GM13977 (cell line): ENCODE data around the gene CELF5.
"Not testable (repeated sequence)": the region's sequence is repeated elsewhere in the genome, so short reads cannot be mapped to it uniquely, and the experiment has no call there.

Experiments
- DNase-seq: peaks from one replicate; pipeline ENCODE4 v3.0.0; 2012; ENCODE audit warnings: low spot score
- in situ Hi-C: fragments of 300-500 bp; cut with MboI; formaldehyde crosslinking; loops from one replicate; pipeline ENCODE4 v1.12.0; 2022; ENCODE audit warnings: low sequenced_read_pairs, low pct_unique_long_range_greater_than_20kb, mixed read lengths, inconsistent platforms; ENCODE audit not compliant: unreplicated experiment
- TF ChIP-seq, protein P1 (sequence below): IDR thresholded peaks from 2 replicates; pipeline ENCODE4 v1.5.1; 2012; ENCODE audit warnings: mild to moderate bottlenecking, control low read depth; ENCODE audit not compliant: insufficient read depth; ENCODE audit errors: extremely low read depth, missing control alignments

CELF5 gene

DNA sequence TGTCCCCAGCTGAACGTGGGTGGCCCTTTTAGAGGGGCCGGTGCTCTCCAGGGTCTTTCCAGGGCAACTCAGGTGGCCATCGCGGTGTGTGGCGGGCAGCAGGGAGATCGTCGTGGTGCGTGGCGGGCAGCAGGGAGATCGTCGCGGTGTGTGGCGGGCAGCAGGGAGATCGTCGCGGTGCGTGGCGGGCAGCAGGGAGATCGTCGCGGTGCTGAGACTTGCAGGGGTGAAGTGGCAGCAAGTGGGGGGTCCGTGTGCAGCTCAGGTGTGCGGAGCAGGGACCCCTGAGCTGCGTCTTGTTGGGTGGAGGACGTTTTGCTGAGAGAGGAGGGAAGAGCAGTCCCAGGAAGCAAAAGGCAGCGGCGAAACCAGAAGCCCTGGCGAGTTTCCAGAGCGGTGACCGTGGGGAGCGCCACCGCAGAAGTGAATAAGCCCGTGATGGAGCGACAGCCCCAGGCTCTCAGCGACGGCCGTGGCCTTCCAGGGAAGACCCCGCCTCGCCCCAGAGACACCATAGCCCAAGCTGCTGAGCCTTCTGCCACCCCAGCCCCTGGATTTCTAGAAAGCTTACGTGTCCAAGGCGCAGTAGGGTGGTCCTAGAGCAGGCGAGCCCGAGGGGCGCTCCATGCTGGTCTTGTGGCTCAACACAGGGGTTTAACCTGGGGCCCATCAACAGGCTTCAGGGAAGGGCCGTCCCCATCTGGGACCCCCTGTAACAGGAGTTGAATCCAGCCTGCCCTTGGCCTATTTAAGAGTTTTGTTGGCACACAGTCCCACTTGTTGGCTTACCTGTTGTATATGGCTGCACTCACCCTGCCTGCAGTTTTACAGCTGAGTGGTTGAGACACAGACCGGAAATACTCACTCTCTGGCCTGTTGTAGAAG, 33.3 kb upstream of the CELF5 start:
- TF ChIP-seq, protein P1, sequence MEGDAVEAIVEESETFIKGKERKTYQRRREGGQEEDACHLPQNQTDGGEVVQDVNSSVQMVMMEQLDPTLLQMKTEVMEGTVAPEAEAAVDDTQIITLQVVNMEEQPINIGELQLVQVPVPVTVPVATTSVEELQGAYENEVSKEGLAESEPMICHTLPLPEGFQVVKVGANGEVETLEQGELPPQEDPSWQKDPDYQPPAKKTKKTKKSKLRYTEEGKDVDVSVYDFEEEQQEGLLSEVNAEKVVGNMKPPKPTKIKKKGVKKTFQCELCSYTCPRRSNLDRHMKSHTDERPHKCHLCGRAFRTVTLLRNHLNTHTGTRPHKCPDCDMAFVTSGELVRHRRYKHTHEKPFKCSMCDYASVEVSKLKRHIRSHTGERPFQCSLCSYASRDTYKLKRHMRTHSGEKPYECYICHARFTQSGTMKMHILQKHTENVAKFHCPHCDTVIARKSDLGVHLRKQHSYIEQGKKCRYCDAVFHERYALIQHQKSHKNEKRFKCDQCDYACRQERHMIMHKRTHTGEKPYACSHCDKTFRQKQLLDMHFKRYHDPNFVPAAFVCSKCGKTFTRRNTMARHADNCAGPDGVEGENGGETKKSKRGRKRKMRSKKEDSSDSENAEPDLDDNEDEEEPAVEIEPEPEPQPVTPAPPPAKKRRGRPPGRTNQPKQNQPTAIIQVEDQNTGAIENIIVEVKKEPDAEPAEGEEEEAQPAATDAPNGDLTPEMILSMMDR = no peak
- DNase-seq = no peak
- in situ Hi-C loops = no loop called here

DNA sequence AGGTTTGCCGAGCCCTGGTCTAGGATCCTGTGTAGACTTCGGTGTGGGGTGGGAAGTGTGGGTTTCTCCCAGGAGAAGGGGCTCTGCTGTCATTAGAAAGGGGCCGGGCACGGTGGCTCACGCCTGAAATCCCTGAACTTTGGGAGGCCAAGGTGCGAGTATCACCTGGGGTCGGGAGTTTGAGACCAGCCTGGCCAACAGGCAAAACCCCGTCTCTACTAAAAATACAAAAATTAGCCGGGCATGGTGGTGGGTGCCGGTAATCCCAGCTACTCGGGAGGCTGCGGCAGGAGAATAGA, 32.7 kb upstream of the CELF5 start:
- in situ Hi-C loops, DNase-seq: not testable (repeated sequence)

DNA sequence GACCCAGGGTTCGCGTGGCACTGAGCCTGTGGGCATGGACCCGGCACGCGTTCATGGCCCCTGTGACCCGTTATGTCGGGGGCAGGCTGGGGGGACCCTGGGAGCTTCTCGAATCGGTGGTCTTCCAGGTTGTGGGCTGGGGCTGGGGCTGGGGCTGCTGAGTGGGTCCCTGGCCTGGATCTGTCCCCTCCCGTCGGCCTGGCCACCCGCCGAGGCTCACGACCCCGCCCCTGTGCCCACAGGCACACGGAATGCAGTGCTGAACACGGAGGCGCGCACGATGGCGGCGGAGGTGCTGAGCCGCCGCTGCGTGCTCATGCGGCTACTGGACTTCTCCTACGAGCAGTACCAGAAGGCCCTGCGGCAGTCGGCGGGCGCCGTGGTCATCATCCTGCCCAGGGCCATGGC, 32.2 kb upstream of the CELF5 start:
- DNase-seq = no peak
- in situ Hi-C loops = no loop called here
- TF ChIP-seq, protein P1 = no peak

DNA sequence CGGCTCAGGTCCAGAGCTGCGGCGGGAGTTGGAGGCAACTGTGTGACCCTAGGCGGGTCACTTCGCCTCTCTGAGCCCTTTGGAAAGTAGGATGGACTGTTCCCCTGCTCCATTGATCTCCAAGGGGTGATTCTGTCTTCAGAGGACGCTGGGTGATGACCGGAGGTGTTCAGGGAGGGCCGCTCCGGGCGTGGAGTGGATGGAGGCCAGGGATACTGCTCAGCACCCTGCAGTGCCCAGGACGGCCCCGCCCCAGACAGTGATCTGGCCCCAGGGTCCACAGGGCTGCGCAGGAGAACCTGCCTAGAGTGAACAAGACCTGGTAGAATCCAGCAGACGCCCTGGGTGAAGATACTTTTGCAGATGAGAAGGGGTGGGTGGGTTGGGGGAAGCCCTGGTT, 31.8 kb upstream of the CELF5 start:
- no peak for DNase-seq
- TF ChIP-seq, protein P1 = no peak
- in situ Hi-C loops = no loop called here

DNA sequence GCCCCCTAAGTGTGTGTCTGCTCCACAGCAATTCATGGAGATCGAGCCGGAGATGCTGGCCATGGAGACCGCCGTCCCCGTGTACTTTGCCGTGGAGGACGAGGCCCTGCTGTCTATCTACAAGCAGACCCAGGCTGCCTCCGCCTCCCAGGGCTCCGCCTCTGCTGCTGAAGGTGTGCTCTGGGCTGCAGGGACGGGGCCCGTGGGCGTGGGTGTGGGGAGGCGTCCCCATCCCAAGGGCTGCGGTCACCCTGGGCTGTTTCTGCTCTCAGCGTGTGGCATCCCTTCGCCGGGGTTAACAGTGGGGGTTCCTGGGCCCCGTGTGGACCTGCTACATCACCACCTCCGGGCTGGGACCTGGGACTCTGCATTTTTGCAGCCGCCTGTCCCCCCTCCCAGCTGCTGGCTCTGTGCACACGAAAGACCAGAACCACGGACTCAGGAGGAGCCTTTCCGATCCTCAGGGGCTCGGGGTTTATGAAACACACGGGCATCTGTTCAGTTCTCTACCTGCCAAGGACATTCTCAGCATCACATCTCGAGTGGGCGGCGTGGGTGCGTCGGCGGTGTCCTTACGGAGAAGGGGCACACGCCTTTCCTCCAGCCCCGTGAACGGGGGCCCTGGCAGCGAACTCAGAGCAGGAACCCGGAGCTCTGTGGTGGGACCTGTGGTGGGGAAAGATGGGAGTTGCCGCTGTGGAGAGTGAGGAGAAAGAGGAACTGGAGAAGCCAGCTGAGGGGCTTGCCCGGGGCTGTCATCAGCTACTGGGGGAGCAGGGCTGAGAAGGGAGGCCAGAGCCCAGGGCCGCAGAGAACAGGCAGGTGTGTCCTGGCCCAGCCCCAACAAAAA, 31.0 kb upstream of the CELF5 start:
- TF ChIP-seq, protein P1 = no peak
- in situ Hi-C loops = no loop called here
- DNase-seq = no peak

DNA sequence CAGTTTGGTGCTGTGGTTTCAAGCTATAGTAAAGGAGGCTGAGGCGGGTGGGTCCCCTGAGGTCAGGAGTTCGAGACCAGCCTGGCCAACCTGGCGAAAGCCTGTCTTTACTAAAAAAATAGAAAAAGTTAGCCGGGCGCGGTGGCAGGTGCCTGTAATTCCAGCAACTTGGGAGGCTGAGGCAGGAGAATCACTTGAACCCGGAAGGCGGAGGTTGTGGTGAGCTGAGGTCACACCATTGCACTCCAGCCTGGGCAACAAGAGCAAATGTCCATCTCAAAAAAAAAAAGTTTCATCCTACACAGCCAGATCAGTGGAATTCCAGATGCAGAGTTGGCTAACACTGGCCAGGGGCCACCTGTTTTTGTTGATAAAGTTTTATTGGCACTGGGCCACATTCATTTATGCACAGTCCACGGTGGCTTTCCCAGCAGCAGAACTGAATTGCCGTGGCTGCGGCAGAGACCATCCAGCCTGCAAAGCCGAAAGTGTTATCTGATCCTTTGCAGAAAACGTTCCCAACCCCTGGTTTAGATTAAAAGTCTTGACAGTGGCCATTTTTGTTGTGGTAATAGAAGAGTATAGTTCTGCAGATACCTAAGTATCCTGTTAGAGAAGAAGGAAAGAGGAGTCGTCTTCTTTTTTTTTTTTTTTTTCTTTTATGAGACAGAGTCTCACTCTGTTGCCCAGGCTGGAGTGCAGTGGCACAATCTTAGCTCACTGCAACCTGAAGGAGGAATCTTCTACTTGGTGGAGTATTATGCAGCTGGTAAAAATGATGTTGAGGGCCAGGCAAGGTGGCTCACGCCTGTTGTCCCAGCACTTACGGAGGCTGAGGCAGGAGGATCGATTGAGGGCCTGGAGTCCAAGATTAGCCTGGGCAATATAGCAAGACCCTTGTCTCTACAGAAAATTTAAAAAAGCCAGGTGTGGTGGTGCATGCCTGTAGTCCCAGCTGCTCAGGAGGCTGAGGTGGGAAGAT, 30.1 kb upstream of the CELF5 start:
- TF ChIP-seq, protein P1 = no peak
- no peak for DNase-seq
- in situ Hi-C loops = no loop called here
